Mesendoderm (in vitro differentiated cells): ENCODE data around the gene GLG1.
"Not testable (repeated sequence)": the region's sequence is repeated elsewhere in the genome, so short reads cannot be mapped to it uniquely, and the experiment has no call there.

Experiments used
- DNase-seq: peaks from one replicate; pipeline ENCODE4 v3.0.0; 2013
- H2AK5ac ChIP-seq: 2 replicates; pipeline ENCODE4 v1.6.1; 2013; ENCODE audit warnings: low read length, inconsistent platforms
- H2BK120ac ChIP-seq: 2 replicates; pipeline ENCODE4 v1.6.1; 2013; ENCODE audit warnings: low read depth, mild to moderate bottlenecking, low read length, moderate library complexity, mixed read lengths
- H2BK15ac ChIP-seq: replicated peaks from 2 replicates; pipeline ENCODE4 v1.6.1; 2013; ENCODE audit warnings: low read depth, mild to moderate bottlenecking, moderate library complexity
- H2BK5ac ChIP-seq: 2 replicates; pipeline ENCODE4 v1.6.1; 2013; ENCODE audit warnings: low read length, inconsistent platforms
- H3K18ac ChIP-seq: 2 replicates; pipeline ENCODE4 v1.6.1; 2013; ENCODE audit warnings: mild to moderate bottlenecking, low read length, mixed read lengths
- H3K23ac ChIP-seq: one replicate; pipeline ENCODE4 v1.6.1; 2013; ENCODE audit warnings: low read length
- H3K27ac ChIP-seq: 2 replicates; pipeline ENCODE4 v1.5.1; 2013; ENCODE audit warnings: low read depth, mild to moderate bottlenecking, inconsistent platforms, low read length, moderate library complexity
- H3K27me3 ChIP-seq: 2 replicates; pipeline ENCODE4 v1.6.1; 2013; ENCODE audit warnings: low read length, control low read depth, mild to moderate bottlenecking, inconsistent platforms; ENCODE audit not compliant: insufficient read depth, poor library complexity
- H3K36me3 ChIP-seq: 2 replicates; pipeline ENCODE4 v1.6.1; 2013; ENCODE audit warnings: low read length, inconsistent platforms; ENCODE audit not compliant: control insufficient read depth, insufficient read depth
- H3K4ac ChIP-seq: one replicate; pipeline ENCODE4 v1.6.1; 2013; ENCODE audit warnings: low read depth, mild to moderate bottlenecking, low read length, moderate library complexity
- H3K4me1 ChIP-seq: 2 replicates; pipeline ENCODE4 v1.6.1; 2013; ENCODE audit warnings: low read depth, low read length, inconsistent platforms; ENCODE audit not compliant: control insufficient read depth
- H3K4me2 ChIP-seq: 2 replicates; pipeline ENCODE4 v1.6.1; 2013; ENCODE audit warnings: low read length
- H3K4me3 ChIP-seq: 2 replicates; pipeline ENCODE4 v1.5.1; 2013; ENCODE audit warnings: mild to moderate bottlenecking, low read length
- H3K56ac ChIP-seq: one replicate; pipeline ENCODE4 v1.6.1; 2013; ENCODE audit warnings: low read length
- H3K79me1 ChIP-seq: 2 replicates; pipeline ENCODE4 v1.6.1; 2013; ENCODE audit warnings: low read length, inconsistent platforms
- H3K79me2 ChIP-seq: 2 replicates; pipeline ENCODE4 v1.6.1; 2013; ENCODE audit warnings: mild to moderate bottlenecking, low read length; ENCODE audit not compliant: control insufficient read depth, insufficient read depth
- H3K9ac ChIP-seq: 2 replicates; pipeline ENCODE4 v1.6.1; 2013; ENCODE audit warnings: low read length, inconsistent platforms
- H4K5ac ChIP-seq: one replicate; pipeline ENCODE4 v1.6.1; 2013; ENCODE audit warnings: low read length
- H4K8ac ChIP-seq: one replicate; pipeline ENCODE4 v1.6.1; 2013; ENCODE audit warnings: low read depth, mild to moderate bottlenecking, control low read depth, low read length, moderate library complexity
- whole genome bisulfite sequencing: extraction: QIAGEN DNeasy Blood & Tissue Kit; methylation state at CpG from one replicate; pipeline ENCODE4 v1.1.7; 2013; ENCODE audit warnings: low lambda C conversion rate, missing lambda C conversion rate; ENCODE audit not compliant: insufficient coverage; ENCODE audit errors: extremely low coverage; 5-methylcytosine and 5-hydroxymethylcytosine counted together

GLG1 gene

GRCh38 chr16:74542911-74543578, 63.9 kb downstream of the GLG1 start:
- not testable (repeated sequence) for H3K4me2 ChIP-seq, H3K9ac ChIP-seq, H3K4ac ChIP-seq, H3K36me3 ChIP-seq, H3K4me3 ChIP-seq, H3K18ac ChIP-seq, H2BK5ac ChIP-seq, H2AK5ac ChIP-seq, H3K79me1 ChIP-seq, H4K8ac ChIP-seq, H3K79me2 ChIP-seq, H3K4me1 ChIP-seq, H3K27me3 ChIP-seq, H3K23ac ChIP-seq, H3K56ac ChIP-seq, H3K27ac ChIP-seq, H4K5ac ChIP-seq, DNase-seq, H2BK120ac ChIP-seq, H2BK15ac ChIP-seq
- WGBS, result no CpG with 5 or more reads among the region's 3 CpGs

GRCh38 chr16:74540663-74541062, 66.3 kb downstream of the GLG1 start:
- H3K4me2 ChIP-seq, H4K8ac ChIP-seq, H3K4me3 ChIP-seq, H2AK5ac ChIP-seq, H3K27me3 ChIP-seq, H2BK120ac ChIP-seq, H3K23ac ChIP-seq, H3K9ac ChIP-seq, H3K56ac ChIP-seq, H3K4ac ChIP-seq, H2BK15ac ChIP-seq, H3K4me1 ChIP-seq, DNase-seq, H2BK5ac ChIP-seq, H3K79me2 ChIP-seq, H3K27ac ChIP-seq, H4K5ac ChIP-seq, H3K36me3 ChIP-seq, H3K79me1 ChIP-seq, H3K18ac ChIP-seq: not testable (repeated sequence)
- WGBS, result no CpG with 5 or more reads among the region's 6 CpGs

- H2BK120ac ChIP-seq, result not testable (repeated sequence)
Measured at GRCh38 chr16:74538801-74539200, 68.1 kb downstream of the GLG1 start.

GRCh38 chr16:74537746-74538145, 69.2 kb downstream of the GLG1 start:
- not testable (repeated sequence) for H3K18ac ChIP-seq, H2AK5ac ChIP-seq, H3K4me2 ChIP-seq, H3K56ac ChIP-seq, H4K5ac ChIP-seq, H3K23ac ChIP-seq, H3K79me2 ChIP-seq, H3K4me1 ChIP-seq, H4K8ac ChIP-seq, H3K36me3 ChIP-seq, H3K4ac ChIP-seq, H2BK15ac ChIP-seq, H2BK5ac ChIP-seq, H3K27me3 ChIP-seq, H3K79me1 ChIP-seq, H3K27ac ChIP-seq, DNase-seq, H3K4me3 ChIP-seq, H2BK120ac ChIP-seq, H3K9ac ChIP-seq
- whole genome bisulfite sequencing, result no CpG with 5 or more reads among the region's 1 CpG

More at GRCh38 chr16:74538801-74539200, 68.1 kb downstream of the GLG1 start:
- WGBS, result no CpG with 5 or more reads among the region's 3 CpGs
- not testable (repeated sequence) for H2BK5ac ChIP-seq, H3K23ac ChIP-seq, H3K56ac ChIP-seq, H3K27me3 ChIP-seq, H3K4me1 ChIP-seq, H3K4me2 ChIP-seq, H3K9ac ChIP-seq, H3K18ac ChIP-seq, H3K36me3 ChIP-seq, H3K79me2 ChIP-seq, H2AK5ac ChIP-seq, DNase-seq, H4K8ac ChIP-seq, H3K27ac ChIP-seq, H3K4ac ChIP-seq, H2BK15ac ChIP-seq, H3K4me3 ChIP-seq, H3K79me1 ChIP-seq, H4K5ac ChIP-seq

- not testable (repeated sequence) for H2BK120ac ChIP-seq
Measured at GRCh38 chr16:74534650-74535049, 72.3 kb downstream of the GLG1 start.

GRCh38 chr16:74524926-74525325, 82.0 kb downstream of the GLG1 start:
- Histone ChIP-seq H3K23ac (no peak overlapping the region), H3K9ac (no peak overlapping the region), H3K79me2 (no peaks in the 10 kb centered on the region), H2BK120ac (no peak overlapping the region), H3K27ac (no peak overlapping the region), H3K56ac (no peak overlapping the region), H2BK15ac (no peak overlapping the region), H3K27me3 (no peaks in the 10 kb centered on the region), H2BK5ac (no peak overlapping the region), H3K18ac (no peak overlapping the region), H3K4me3 (no peak overlapping the region), H3K79me1 (no peaks in the 10 kb centered on the region), H4K8ac (no peak overlapping the region), H3K4ac (no peak overlapping the region), H4K5ac (no peak overlapping the region), H3K36me3 (no peaks in the 10 kb centered on the region), H3K4me1 (no peaks in the 10 kb centered on the region), H3K4me2 (no peak overlapping the region), H2AK5ac (no peak overlapping the region)
- DNase-seq, result no peak

More at GRCh38 chr16:74534650-74535049, 72.3 kb downstream of the GLG1 start:
- H3K79me1 ChIP-seq, H3K27me3 ChIP-seq, H3K36me3 ChIP-seq, H3K18ac ChIP-seq, H3K23ac ChIP-seq, H3K4me2 ChIP-seq, H3K27ac ChIP-seq, H4K8ac ChIP-seq, H3K9ac ChIP-seq, H3K4ac ChIP-seq, DNase-seq, H3K4me3 ChIP-seq, H4K5ac ChIP-seq, H2AK5ac ChIP-seq, H3K4me1 ChIP-seq, H3K56ac ChIP-seq, H3K79me2 ChIP-seq, H2BK15ac ChIP-seq, H2BK5ac ChIP-seq: not testable (repeated sequence)
- no CpG with 5 or more reads among the region's 4 CpGs for WGBS
